Measurements from ENCODE around the gene ECHS1. TPM values are rescaled to one million over a fixed set of nuclear protein-coding genes. Genes with fewer than 3 reads are reported as not detected.
"Not testable (repeated sequence)": the region's sequence is repeated elsewhere in the genome, so short reads cannot be mapped to it uniquely, and the experiment has no call there.

The ECHS1 gene
- total and polyA plus RNA-seq, 10 of the 15 experiments (the other 5 are each of a cell fraction or from before 2014, with no cell fraction given), result 32.7 to 164 (median 62.4) TPM

- Histone ChIP-seq H3K27me3 (replicated peaks in 1 of 2; ENCODE audit: control insufficient read depth in 2 of 2, insufficient read depth in 2 of 2, low read length in 1 of 2) (no peaks in the 10 kb centered on the region), H3K9me3 (replicated peaks; ENCODE audit: control insufficient read depth, insufficient read depth, low read length) (no peaks in the 10 kb centered on the region; the same call in 2 of the 3 replicates), H4K20me1 (ENCODE audit: control insufficient read depth, insufficient read depth) (no peaks in the 10 kb centered on the region), H2AFZ (ENCODE audit: control insufficient read depth, low read depth, low read length) (no peak overlapping the region), H3K9ac (ENCODE audit: control insufficient read depth, insufficient read depth, low read length) (no peak overlapping the region), H3K4me3 (no peak overlapping the region), H3K36me3 (ENCODE audit: control insufficient read depth in 2 of 2, insufficient read depth in 2 of 2, low read length in 1 of 2) (peaks cover 7 to 17% of the 10 kb centered on the region in 2 experiments), H3K4me2 (ENCODE audit: control insufficient read depth, insufficient read depth) (no peak overlapping the region), H3K79me2 (ENCODE audit: control insufficient read depth, insufficient read depth, low read length) (no peaks in the 10 kb centered on the region), H3K27ac (ENCODE audit: control insufficient read depth, insufficient read depth) (no peak overlapping the region), H3K4me1 (ENCODE audit: control insufficient read depth, insufficient read depth, low read length) (no peaks in the 10 kb centered on the region)
- ChIA-PET CTCF (interaction anchor here (0.9 kb wide), 1 partner anchor 88 kb away, joined by 3 read pairs; no protein-coding TSS in a partner anchor), RAD21 (ENCODE audit: unreplicated experiment) (no interaction called here), SMC1A (ENCODE audit: uncharacterized antibody, unreplicated experiment) (no interaction called here), POLR2A (interaction anchor here (1.2 kb wide), 1 partner anchor 32 kb away, joined by 4 read pairs; no protein-coding TSS in a partner anchor)
- 97% methylated on average over 14 of the region's 14 CpGs for WGBS (ENCODE audit: insufficient coverage, insufficient replicate concordance, low lambda C conversion rate, missing lambda C conversion rate)
- TF ChIP-seq POLR2A (IDR thresholded peaks at IDR 0.05; ENCODE audit: low read depth, low read length) (peak; percentile 61; the same call in 1 of the 2 replicates), EED (IDR thresholded peaks at IDR 0.05; ENCODE audit: low read depth) (no peak), ATF7 (IDR thresholded peaks at IDR 0.05; ENCODE audit: low read depth) (no peak)
- ATAC-seq, result no peak
- DNase-seq (ENCODE audit: low read depth, low spot score), result no peak
- BruUV-seq (replicated peaks), result no TSS peak
- in situ Hi-C loops (cut with MboI) (no loop called here), intact Hi-C loops (cut with micrococcal nuclease; ENCODE audit: unreplicated experiment) (no loop called here)
- no peak for FAIRE-seq
These were observed 45.3 kb upstream of the ECHS1 start for GRCh38 chr10:133418289-133418993.

GRCh38 chr10:133415752-133416151, 42.6 kb upstream of the ECHS1 start:
- ATAC-seq, result no peak
- Histone ChIP-seq H3K36me3 (ENCODE audit: control insufficient read depth in 2 of 2, insufficient read depth in 2 of 2, low read length in 1 of 2) (peaks cover 13 to 23% of the 10 kb centered on the region in 2 experiments), H2AFZ (ENCODE audit: control insufficient read depth, low read depth, low read length) (no peak overlapping the region), H3K27me3 (replicated peaks in 1 of 2; ENCODE audit: control insufficient read depth in 2 of 2, insufficient read depth in 2 of 2, low read length in 1 of 2) (no peaks in the 10 kb centered on the region), H3K9ac (ENCODE audit: control insufficient read depth, insufficient read depth, low read length) (no peak overlapping the region), H3K79me2 (ENCODE audit: control insufficient read depth, insufficient read depth, low read length) (no peaks in the 10 kb centered on the region), H3K4me3 (no peak overlapping the region), H3K9me3 (replicated peaks; ENCODE audit: control insufficient read depth, insufficient read depth, low read length) (peaks cover 12% of the 10 kb centered on the region; the same call in 2 of the 3 replicates), H4K20me1 (ENCODE audit: control insufficient read depth, insufficient read depth) (no peaks in the 10 kb centered on the region), H3K4me2 (ENCODE audit: control insufficient read depth, insufficient read depth) (no peak overlapping the region), H3K27ac (ENCODE audit: control insufficient read depth, insufficient read depth) (no peak overlapping the region), H3K4me1 (ENCODE audit: control insufficient read depth, insufficient read depth, low read length) (no peaks in the 10 kb centered on the region)
- POLR2A ChIA-PET, result interaction anchor here (0.6 kb wide), 1 partner anchor 26 kb away, joined by 4 read pairs; no protein-coding TSS in a partner anchor
- CTCF ChIA-PET, result no interaction called here
- DNase-seq (ENCODE audit: low read depth, low spot score), result no peak
- intact Hi-C loops (cut with micrococcal nuclease; ENCODE audit: unreplicated experiment) (no loop called here), in situ Hi-C loops (cut with MboI) (no loop called here)
- SMC1A ChIA-PET (ENCODE audit: uncharacterized antibody, unreplicated experiment), result no interaction called here
- BruUV-seq (replicated peaks), result no TSS peak
- TF ChIP-seq EZH2 (IDR thresholded peaks at IDR 0.05; ENCODE audit: borderline replicate concordance, control insufficient read depth, low read depth, low read length), result no peak
- no peak for TF ChIP-seq NFIC (IDR thresholded peaks at IDR 0.05; ENCODE audit: low read depth, low read length)
- TF ChIP-seq EED (IDR thresholded peaks at IDR 0.05; ENCODE audit: low read depth), result no peak
- TF ChIP-seq RBBP5 (conservative IDR thresholded peaks at IDR 0.05), result no peak
- no peak for TF ChIP-seq NFYB (IDR thresholded peaks at IDR 0.05; ENCODE audit: insufficient read depth, low read depth, low read length)
- peak; percentile 60 for TF ChIP-seq POLR2A (IDR thresholded peaks at IDR 0.05; ENCODE audit: low read depth, low read length)
- 95% methylated on average over 22 of the region's 25 CpGs for WGBS (ENCODE audit: insufficient coverage, insufficient replicate concordance, low lambda C conversion rate, missing lambda C conversion rate)
- RAD21 ChIA-PET (ENCODE audit: unreplicated experiment), result no interaction called here
- no peak for FAIRE-seq

GRCh38 chr10:133414401-133414800, 41.2 kb upstream of the ECHS1 start:
- Histone ChIP-seq H3K36me3 (ENCODE audit: control insufficient read depth in 2 of 2, insufficient read depth in 2 of 2, low read length in 1 of 2) (peaks cover 8 to 30% of the 10 kb centered on the region in 2 experiments), H3K9me3 (replicated peaks; ENCODE audit: control insufficient read depth, insufficient read depth, low read length) (peaks cover 21% of the 10 kb centered on the region)
- DNase-seq (ENCODE audit: low read depth, low spot score); H3K27ac ChIP-seq (ENCODE audit: control insufficient read depth, insufficient read depth); CTCF ChIA-PET; FAIRE-seq; H3K9ac ChIP-seq (ENCODE audit: control insufficient read depth, insufficient read depth, low read length); in situ Hi-C loops (cut with MboI); RAD21 ChIA-PET (ENCODE audit: unreplicated experiment); H2AFZ ChIP-seq (ENCODE audit: control insufficient read depth, low read depth, low read length); intact Hi-C loops (cut with micrococcal nuclease; ENCODE audit: unreplicated experiment); SMC1A ChIA-PET (ENCODE audit: uncharacterized antibody, unreplicated experiment); H3K4me3 ChIP-seq; H4K20me1 ChIP-seq (ENCODE audit: control insufficient read depth, insufficient read depth); H3K79me2 ChIP-seq (ENCODE audit: control insufficient read depth, insufficient read depth, low read length); POLR2A ChIA-PET; ATAC-seq; H3K4me2 ChIP-seq (ENCODE audit: control insufficient read depth, insufficient read depth); H3K27me3 ChIP-seq (replicated peaks in 1 of 2; ENCODE audit: control insufficient read depth in 2 of 2, insufficient read depth in 2 of 2, low read length in 1 of 2); BruUV-seq (replicated peaks); H3K4me1 ChIP-seq (ENCODE audit: control insufficient read depth, insufficient read depth, low read length): not testable (repeated sequence)
- whole genome bisulfite sequencing (ENCODE audit: insufficient coverage, insufficient replicate concordance, low lambda C conversion rate, missing lambda C conversion rate), result 100% methylated on average over 13 of the region's 23 CpGs

All from GM12878 (cell line).